OCI-LY1 (cell line): ENCODE measurements around the gene ACAP3.

Experiments used
- CTCF ChIP-seq: fragments of 200-600 bp; sonication (generic), shearing (Covaris generic); IDR thresholded peaks from 2 replicates; pipeline ENCODE4 v1.5.1; 2017; ENCODE audit warnings: mild to moderate bottlenecking, antibody characterized with exemption, low read length, moderate library complexity, mixed read lengths
- EZH2 ChIP-seq: fragments of 200-600 bp; sonication (generic), shearing (Covaris generic); IDR thresholded peaks from 2 replicates; pipeline ENCODE4 v1.8.0; 2017; ENCODE audit warnings: borderline replicate concordance, mixed run types, mild to moderate bottlenecking, antibody characterized with exemption, low read length, moderate library complexity, mixed read lengths

GRCh38 chr1:1310476-1311053 lies 2.8 kb upstream of the ACAP3 start:
- TF ChIP-seq CTCF (no peak), EZH2 (no peak)
